Nephron progenitor cell (in vitro differentiated cells): ENCODE results near the gene MYH9.

Experiments
- DNase-seq: peaks from one replicate; pipeline ENCODE4 v3.0.0; 2021
- H3K27ac Mint-ChIP-seq: 2 replicates; pipeline ENCODE4 v1.8.0; 2021; ENCODE audit warnings: mild to moderate bottlenecking, moderate library complexity, mixed read lengths
- H3K27me3 Mint-ChIP-seq: 2 replicates; pipeline ENCODE4 v1.8.0; 2021; ENCODE audit warnings: mild to moderate bottlenecking, low read depth, mixed read lengths; ENCODE audit not compliant: poor library complexity
- H3K36me3 Mint-ChIP-seq: 2 replicates; pipeline ENCODE4 v1.8.0; 2021; ENCODE audit warnings: low read depth, mixed read lengths
- H3K4me1 Mint-ChIP-seq: 2 replicates; pipeline ENCODE4 v1.8.0; 2021; ENCODE audit warnings: mixed read lengths
- H3K4me3 Mint-ChIP-seq: 2 replicates; pipeline ENCODE4 v1.8.0; 2021; ENCODE audit warnings: mild to moderate bottlenecking, moderate library complexity, mixed read lengths
- H3K9me3 Mint-ChIP-seq: 2 replicates; pipeline ENCODE4 v1.8.0; 2021; ENCODE audit warnings: mild to moderate bottlenecking, moderate library complexity, mixed read lengths
- CTCF ChIP-seq: fragments of 200-600 bp; sonication (generic); IDR thresholded peaks from 2 replicates; pipeline ENCODE4 v1.5.0; 2021; ENCODE audit warnings: antibody characterized with exemption

The MYH9 gene

DNA sequence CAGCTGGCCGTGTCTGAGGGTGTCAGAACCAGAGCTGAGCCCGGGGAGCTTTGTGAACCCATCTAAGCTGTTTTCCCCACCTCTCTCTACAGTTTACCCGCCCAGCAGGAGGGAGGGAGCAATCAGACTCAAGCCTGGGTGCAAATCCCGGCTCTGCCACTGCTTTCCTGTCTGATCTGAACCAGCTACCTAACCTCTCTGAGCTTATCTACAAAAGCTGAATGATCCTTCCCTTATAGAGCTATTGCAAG, 148.7 kb downstream of the MYH9 start:
- H3K4me1 Mint-ChIP-seq, result peaks cover 30% of the 10 kb centered on the region
- peak overlapping the region; percentile 66 for H3K27ac Mint-ChIP-seq
- H3K36me3 Mint-ChIP-seq, result peaks cover 20% of the 10 kb centered on the region
- H3K4me3 Mint-ChIP-seq, result peak overlapping the region; percentile 87
- no peak for TF ChIP-seq CTCF
- H3K27me3 Mint-ChIP-seq, result peaks cover 17% of the 10 kb centered on the region
- no peak for DNase-seq
- H3K9me3 Mint-ChIP-seq, result peaks cover 36% of the 10 kb centered on the region

GRCh38 chr22:36238373-36239149, 149.2 kb downstream of the MYH9 start:
- Mint-ChIP-seq H3K27ac (no peak overlapping the region), H3K4me1 (peaks cover 35% of the 10 kb centered on the region), H3K4me3 (peak overlapping the region; percentile 87), H3K9me3 (peaks cover 35% of the 10 kb centered on the region), H3K36me3 (peaks cover 20% of the 10 kb centered on the region), H3K27me3 (peaks cover 17% of the 10 kb centered on the region)
- DNase-seq, result no peak
- TF ChIP-seq CTCF, result no peak

GRCh38 chr22:36237462-36238372, 150.1 kb downstream of the MYH9 start:
- Mint-ChIP-seq H3K4me1 (peaks cover 40% of the 10 kb centered on the region), H3K27ac (no peak overlapping the region), H3K4me3 (peak overlapping the region; percentile 17), H3K36me3 (peaks cover 20% of the 10 kb centered on the region), H3K9me3 (peaks cover 27% of the 10 kb centered on the region), H3K27me3 (peaks cover 17% of the 10 kb centered on the region)
- no peak for TF ChIP-seq CTCF
- no peak for DNase-seq

DNA sequence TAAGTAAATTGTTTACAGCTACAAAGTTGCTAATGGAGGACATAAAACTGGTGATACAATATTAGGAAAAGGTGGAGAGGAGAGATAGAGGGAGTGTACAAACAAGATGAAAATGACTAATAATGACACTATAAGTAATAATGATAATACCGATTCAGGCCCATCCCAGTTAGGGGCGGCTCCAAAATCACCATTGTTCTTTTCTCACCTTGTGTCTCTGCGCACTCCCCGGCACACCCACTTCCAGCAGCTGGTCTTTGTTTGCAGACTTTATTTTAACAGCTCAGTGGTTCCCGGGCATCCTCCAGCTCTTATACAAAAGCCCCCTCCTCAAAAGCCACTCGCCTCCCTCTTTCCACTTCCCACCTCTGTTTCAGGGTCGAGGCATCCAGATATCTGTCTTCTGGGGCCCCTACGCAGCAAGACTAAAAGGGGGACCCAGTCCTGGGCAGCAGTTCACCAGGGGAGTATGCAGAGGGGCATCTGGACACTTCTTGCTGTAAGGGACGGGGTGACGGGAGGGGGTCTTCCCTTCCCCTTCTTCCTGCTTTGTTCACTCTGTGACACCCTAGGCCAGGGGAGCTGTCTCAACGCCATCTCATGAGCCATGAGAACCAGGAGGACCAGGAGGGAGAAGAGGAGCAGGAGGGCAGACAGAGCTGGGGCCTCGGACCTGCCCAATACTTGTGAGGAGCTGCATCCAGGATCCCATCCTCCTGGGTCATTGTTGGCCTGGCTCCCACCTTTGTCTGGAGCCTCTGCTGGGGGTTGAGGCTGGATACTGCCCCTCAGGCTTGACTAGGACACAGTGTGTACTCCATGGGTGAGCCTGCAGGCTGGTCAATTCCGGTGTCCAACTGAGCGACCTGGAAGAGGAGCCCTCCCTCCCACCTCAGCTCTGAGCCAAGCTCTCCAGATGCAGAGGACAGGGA, 151.1 kb downstream of the MYH9 start:
- no peak for TF ChIP-seq CTCF
- Mint-ChIP-seq H3K27ac (no peak overlapping the region), H3K9me3 (peaks cover 18% of the 10 kb centered on the region), H3K4me3 (no peak overlapping the region), H3K4me1 (peaks cover 44% of the 10 kb centered on the region), H3K27me3 (peaks cover 13% of the 10 kb centered on the region), H3K36me3 (peaks cover 26% of the 10 kb centered on the region)
- no peak for DNase-seq

- H3K4me3 Mint-ChIP-seq, result no peak overlapping the region
- H3K36me3 Mint-ChIP-seq, result peaks cover 26% of the 10 kb centered on the region
- peak overlapping the region; percentile 5 for H3K27ac Mint-ChIP-seq
These were observed 152.2 kb downstream of the MYH9 start for GRCh38 chr22:36235585-36235984.

More at GRCh38 chr22:36235585-36235984, 152.2 kb downstream of the MYH9 start:
- H3K9me3 Mint-ChIP-seq, result peaks cover 10% of the 10 kb centered on the region
- H3K4me1 Mint-ChIP-seq, result peaks cover 44% of the 10 kb centered on the region
- H3K27me3 Mint-ChIP-seq, result peaks cover 13% of the 10 kb centered on the region
- DNase-seq, result no peak
- no peak for TF ChIP-seq CTCF
